Nephron progenitor cell (in vitro differentiated cells): ENCODE measurements around the gene TRIM27.

Experiments used
- DNase-seq: peaks from one replicate; pipeline ENCODE4 v3.0.0; 2021
- H3K27ac Mint-ChIP-seq: 2 replicates; pipeline ENCODE4 v1.8.0; 2021; ENCODE audit warnings: mild to moderate bottlenecking, moderate library complexity, mixed read lengths
- H3K27me3 Mint-ChIP-seq: 2 replicates; pipeline ENCODE4 v1.8.0; 2021; ENCODE audit warnings: mild to moderate bottlenecking, low read depth, mixed read lengths; ENCODE audit not compliant: poor library complexity
- H3K36me3 Mint-ChIP-seq: 2 replicates; pipeline ENCODE4 v1.8.0; 2021; ENCODE audit warnings: low read depth, mixed read lengths
- H3K4me1 Mint-ChIP-seq: 2 replicates; pipeline ENCODE4 v1.8.0; 2021; ENCODE audit warnings: mixed read lengths
- H3K4me3 Mint-ChIP-seq: 2 replicates; pipeline ENCODE4 v1.8.0; 2021; ENCODE audit warnings: mild to moderate bottlenecking, moderate library complexity, mixed read lengths
- H3K9me3 Mint-ChIP-seq: 2 replicates; pipeline ENCODE4 v1.8.0; 2021; ENCODE audit warnings: mild to moderate bottlenecking, moderate library complexity, mixed read lengths
- CTCF ChIP-seq: fragments of 200-600 bp; sonication (generic); IDR thresholded peaks from 2 replicates; pipeline ENCODE4 v1.5.0; 2021; ENCODE audit warnings: antibody characterized with exemption

Gene TRIM27

GRCh38 chr6:28893172-28893799, 30.5 kb downstream of the TRIM27 start:
- Mint-ChIP-seq H3K4me3 (peak overlapping the region; percentile 63), H3K27me3 (peaks cover 6% of the 10 kb centered on the region), H3K4me1 (peaks cover 30% of the 10 kb centered on the region), H3K9me3 (no peaks in the 10 kb centered on the region), H3K36me3 (no peaks in the 10 kb centered on the region), H3K27ac (peak overlapping the region; percentile 83)
- TF ChIP-seq CTCF = no peak
- no peak for DNase-seq

- Mint-ChIP-seq H3K27me3 (peaks cover 6% of the 10 kb centered on the region), H3K4me1 (peaks cover 29% of the 10 kb centered on the region), H3K4me3 (no peak overlapping the region), H3K9me3 (no peaks in the 10 kb centered on the region), H3K27ac (no peak overlapping the region), H3K36me3 (no peaks in the 10 kb centered on the region)
- DNase-seq = no peak
- TF ChIP-seq CTCF = no peak
These were observed 31.3 kb downstream of the TRIM27 start for GRCh38 chr6:28892525-28892924.

- Mint-ChIP-seq H3K9me3 (peaks cover 18% of the 10 kb centered on the region), H3K27me3 (no peaks in the 10 kb centered on the region), H3K27ac (no peak overlapping the region), H3K4me1 (peaks cover 5% of the 10 kb centered on the region), H3K36me3 (no peaks in the 10 kb centered on the region), H3K4me3 (no peak overlapping the region)
- no peak for DNase-seq
- TF ChIP-seq CTCF = no peak
These were observed 35.8 kb downstream of the TRIM27 start for GRCh38 chr6:28887796-28888496.

- peaks cover 4% of the 10 kb centered on the region for H3K27me3 Mint-ChIP-seq
- no peak overlapping the region for H3K4me3 Mint-ChIP-seq
- no peak overlapping the region for H3K27ac Mint-ChIP-seq
- no peaks in the 10 kb centered on the region for H3K36me3 Mint-ChIP-seq
- H3K4me1 Mint-ChIP-seq = peaks cover 12% of the 10 kb centered on the region
- no peak for TF ChIP-seq CTCF
- DNase-seq = no peak
- H3K9me3 Mint-ChIP-seq = peaks cover 22% of the 10 kb centered on the region
These were observed 37.7 kb downstream of the TRIM27 start for GRCh38 chr6:28886079-28886439.

GRCh38 chr6:28884423-28885131, 39.2 kb downstream of the TRIM27 start:
- no peak for TF ChIP-seq CTCF
- Mint-ChIP-seq H3K9me3 (peaks cover 22% of the 10 kb centered on the region), H3K27ac (no peak overlapping the region), H3K4me1 (peaks cover 15% of the 10 kb centered on the region), H3K27me3 (peaks cover 6% of the 10 kb centered on the region), H3K4me3 (no peak overlapping the region), H3K36me3 (no peaks in the 10 kb centered on the region)
- DNase-seq = no peak
